HG03432 (cell line): ENCODE results near the gene VPS13A.
"Not testable (repeated sequence)": the region's sequence is repeated elsewhere in the genome, so short reads cannot be mapped to it uniquely, and the experiment has no call there.

ENCODE experiments used
- ATAC-seq: cut with Tn5 transposase; IDR thresholded peaks from one replicate; pipeline ENCODE4 v1.9.1; 2021; ENCODE audit warnings: mild to moderate bottlenecking, moderate library complexity; ENCODE audit not compliant: unreplicated experiment

Gene VPS13A

DNA sequence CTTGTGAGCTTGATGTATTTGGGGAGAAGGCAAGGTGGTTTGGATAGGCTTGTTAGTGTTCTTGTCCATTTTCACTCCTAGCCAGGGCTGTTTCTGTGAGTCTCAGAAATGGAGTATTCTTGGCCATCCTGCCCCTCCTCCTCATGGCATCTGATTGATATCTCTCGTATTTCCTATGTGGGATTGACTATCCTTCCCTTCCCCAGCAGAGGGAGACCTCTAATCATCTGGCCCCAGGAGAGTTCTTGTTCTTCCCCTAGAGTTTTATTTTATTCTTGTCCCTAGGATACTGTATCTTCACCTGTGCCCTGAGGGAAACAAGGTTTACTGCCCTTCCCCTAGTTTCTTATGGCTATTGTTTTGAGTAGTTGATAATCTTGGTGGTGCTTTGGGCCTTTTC, 114.4 kb downstream of the VPS13A start:
- no peak for ATAC-seq

DNA sequence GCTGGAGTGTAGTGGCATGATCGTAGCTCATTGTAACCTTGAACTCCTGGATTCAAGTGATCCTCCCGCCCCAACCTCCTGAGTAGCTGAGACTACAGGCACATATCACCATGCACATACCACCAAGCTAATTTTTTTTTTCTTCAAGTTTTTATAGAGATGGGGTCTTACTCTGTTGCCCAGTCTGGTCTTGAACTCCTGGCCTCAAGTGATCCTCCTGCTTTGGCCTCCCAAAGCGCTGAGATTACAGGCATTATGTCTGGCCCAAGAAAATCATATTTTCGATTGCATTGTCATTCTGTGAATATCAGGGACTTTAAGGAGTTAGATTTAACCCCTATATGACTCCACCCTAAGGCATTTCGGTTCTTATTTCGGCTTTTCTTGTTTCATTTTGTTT, 116.6 kb downstream of the VPS13A start:
- no peak for ATAC-seq

DNA sequence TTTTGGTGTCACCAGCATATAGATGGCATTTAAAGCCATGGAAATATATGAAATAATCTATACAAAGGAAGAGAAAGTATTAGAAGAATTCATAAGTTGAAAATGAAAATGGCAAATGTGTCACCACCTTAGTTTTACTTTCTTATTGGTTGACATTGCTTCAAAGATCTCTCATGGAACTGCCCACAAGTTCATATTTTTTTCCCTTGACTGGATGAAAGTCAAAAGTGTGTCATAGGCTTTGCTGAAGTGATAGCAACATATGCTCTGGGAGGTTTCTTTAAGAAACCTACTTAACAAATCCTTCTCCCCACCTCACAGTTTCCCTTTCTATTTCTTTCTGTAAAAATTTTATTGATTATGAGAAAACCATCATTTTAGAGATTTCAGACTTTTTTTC, 127.2 kb downstream of the VPS13A start:
- ATAC-seq, result peak; percentile 74

DNA sequence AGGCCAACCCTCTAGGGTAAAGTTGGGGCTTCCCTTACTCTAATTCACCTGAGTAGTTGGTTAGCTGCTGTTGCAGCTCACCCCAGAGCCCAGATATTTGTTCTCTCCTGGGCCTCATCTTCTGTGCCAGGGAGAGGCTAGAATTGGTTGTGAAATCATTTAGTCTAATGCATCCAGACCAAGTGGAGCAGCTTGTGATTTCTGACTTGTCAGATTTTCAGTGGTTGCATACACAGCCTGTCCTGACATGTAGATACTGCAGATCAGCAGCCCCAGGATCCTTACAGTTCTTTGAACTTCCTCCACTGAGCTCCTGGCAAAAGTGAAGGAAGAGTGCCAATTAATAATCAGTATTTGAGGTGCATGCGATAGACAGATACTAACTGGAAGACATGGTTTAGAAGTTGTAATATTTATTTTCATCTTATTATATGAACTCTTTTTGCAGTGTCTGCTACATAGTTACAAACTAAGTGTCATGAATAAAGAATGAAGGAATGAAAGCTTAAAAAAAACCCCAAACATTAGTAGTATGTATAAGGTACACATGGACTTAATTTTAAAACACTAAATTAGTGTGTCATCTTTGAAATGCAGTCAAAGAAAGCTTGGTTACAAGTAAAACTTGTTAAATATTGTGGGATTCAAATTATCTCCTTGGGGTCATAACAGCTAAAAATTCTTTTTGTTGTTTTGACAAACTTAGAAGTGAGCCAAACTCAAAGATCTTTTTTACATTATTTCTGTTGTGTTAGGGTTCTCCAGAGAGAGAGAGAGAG, 128.5 kb downstream of the VPS13A start:
- ATAC-seq, result no peak

DNA sequence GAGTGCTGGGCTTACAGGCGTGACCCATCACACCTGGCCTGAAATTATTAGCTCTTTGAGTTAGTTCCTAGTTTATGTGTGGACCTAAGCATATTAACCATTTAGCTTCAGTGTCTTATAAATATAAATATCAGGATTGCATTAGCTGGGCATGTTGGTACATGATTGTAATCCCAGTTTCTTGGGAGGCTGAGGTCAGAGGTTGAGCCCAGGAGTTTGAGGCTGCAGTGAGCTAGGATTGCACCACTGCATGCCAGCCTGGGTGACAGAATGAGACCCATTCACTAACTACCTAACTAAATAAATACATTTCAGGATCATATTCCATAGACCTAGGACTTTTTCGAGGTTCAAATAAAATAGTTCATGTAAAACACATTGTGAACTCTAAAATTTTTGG, 129.8 kb downstream of the VPS13A start:
- ATAC-seq, result no peak

DNA sequence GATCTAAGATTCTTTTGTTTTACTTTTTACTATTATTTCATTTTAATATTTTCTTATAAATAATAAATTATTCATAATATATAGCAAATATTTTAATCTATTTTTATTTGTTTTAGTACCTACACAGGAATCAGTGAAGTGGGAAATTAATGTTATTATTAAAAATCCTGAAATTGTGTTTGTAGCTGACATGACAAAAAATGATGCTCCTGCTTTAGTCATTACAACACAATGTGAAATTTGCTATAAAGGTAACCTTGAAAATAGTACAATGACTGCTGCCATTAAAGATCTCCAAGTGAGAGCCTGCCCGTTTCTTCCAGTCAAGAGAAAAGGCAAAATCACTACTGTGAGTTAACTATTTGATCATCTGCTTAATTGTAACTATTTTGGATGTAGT, 138.7 kb downstream of the VPS13A start:
- ATAC-seq, result no peak

DNA sequence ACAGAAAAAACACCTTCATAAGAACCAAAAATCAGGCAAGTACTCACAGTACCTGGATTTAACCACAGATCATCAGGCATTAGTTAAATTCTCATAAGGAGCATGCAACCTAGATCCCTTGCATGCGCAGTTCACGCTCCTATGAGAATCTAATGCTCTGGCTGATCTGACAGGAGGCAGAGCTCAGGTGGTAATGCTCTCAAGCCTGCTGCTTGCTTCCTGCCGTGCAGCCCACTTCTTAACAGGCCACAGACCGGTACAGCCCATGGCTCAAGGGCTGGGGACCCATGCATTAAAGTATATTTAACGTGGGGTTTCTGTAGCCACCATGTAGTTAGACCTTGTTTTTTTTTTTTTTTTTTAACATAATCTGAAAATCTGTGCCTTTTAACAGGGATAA, 147.7 kb downstream of the VPS13A start:
- ATAC-seq, result no peak

DNA sequence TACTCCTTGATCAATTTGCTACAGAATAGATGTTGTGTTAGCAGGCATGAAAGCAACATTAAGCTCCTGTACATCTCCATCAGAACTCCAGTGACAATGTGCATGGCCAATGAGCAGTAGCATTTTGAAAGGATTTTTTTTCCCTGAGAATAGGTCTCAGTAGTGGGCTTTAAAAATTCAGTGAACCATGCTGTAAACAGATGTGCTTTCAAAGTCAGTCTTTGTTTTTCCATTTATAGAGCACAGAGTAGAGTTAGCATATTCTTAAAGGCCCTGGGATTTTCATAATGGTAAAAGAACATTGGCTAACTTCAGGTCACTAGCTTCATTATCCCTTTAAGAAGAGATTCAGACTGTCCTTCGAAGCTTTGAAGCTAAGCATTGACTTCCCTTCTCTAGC, 150.8 kb downstream of the VPS13A start:
- ATAC-seq, result no peak

DNA sequence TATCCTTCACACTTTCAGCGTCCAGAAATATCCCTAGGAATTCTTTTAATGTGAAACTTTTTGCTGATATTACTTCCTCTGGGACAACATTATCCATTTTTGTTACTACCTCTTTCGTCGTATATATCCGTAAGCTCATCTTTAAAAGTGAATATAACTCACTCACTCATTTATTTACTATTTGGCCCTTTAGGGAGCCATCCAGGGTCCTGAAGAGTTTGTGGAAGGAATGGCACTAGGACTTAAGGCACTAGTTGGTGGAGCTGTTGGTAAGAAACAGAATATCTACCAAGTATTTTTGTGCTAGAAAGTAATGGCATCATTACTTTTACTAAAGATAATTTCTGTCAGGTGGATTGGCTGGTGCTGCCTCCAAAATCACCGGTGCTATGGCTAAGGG, 192.7 kb downstream of the VPS13A start:
- ATAC-seq, result no peak

DNA sequence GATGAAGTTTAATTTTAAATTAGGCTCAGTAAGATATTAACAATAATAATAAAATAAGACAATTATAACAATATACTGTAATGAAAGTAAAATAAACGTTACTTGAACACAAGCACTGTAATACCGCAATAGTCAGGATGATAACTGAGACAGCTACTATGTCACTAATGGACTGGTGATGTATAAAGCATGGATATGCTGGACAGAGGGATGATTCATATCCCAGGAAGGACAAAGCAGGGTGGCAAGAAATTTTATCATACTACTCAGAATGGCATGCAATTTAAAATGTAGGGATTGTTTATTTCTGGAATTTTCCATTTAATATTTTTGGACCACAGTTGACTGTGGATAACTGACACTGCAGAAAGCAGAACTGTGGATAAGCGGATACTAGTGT, 196.9 kb downstream of the VPS13A start:
- ATAC-seq, result no peak

DNA sequence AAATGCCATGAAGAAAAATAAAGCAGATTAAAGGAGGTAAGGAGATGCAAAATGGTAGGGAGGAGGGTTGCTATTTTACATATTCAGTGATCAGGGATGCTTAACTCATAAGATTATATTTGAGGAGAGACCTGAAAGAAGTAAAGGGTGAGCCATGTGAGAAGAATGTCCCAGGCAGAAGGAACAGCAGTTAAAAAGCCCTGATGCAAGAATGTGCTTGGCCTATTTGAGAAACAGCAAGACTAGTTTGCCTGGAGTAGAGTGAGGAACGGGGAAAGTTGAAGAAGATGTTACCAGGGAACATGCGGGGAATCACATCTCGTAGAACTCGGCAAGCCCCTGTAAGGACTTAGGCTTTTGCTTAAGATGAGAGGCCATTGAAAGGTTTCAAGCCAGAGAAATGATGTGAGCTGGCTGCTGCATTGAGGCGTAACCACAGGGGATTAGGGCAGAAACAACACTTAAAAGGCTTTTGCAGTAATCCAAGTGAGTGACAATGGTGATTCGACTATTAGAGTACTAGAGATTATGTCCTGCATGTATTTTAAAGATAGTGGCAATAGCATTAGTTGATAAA, 198.7 kb downstream of the VPS13A start:
- ATAC-seq, result no peak

DNA sequence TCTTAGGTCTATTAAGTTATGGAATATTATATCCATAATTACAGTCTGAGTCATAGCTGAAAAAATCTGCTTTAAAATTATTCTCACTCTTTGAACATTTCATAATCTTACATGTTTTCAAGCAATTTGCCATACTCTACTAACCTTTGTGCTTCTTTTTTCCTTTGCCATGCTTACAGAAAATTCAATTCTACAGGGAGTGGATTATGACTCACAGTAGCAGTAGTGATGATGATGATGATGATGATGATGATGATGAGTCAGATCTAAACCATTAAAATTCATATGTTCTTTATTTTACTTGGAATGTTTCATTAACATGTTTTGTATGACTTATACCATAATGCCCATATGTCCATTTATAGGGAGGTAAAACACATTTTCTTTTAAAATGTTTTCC, 207.1 kb downstream of the VPS13A start:
- ATAC-seq, result no peak

DNA sequence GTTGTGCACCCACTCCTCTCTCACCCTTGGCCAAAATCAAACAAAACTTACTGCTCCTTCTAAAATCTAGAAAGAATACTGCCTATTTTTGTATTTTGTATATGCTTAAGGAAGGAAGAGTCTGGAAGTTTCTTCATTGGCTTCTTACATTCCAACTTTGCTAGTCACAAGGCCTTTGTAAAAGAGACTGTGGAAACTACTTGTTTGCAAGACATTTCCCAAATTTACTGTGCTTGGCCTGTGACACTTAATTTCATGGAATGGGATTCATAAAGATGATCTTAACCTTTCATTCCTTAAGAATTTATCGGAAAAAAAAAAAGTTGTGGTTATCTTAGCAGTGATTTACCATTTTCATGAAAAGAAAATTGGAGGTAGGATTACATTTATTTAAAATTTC, 208.9 kb downstream of the VPS13A start:
- ATAC-seq, result no peak

DNA sequence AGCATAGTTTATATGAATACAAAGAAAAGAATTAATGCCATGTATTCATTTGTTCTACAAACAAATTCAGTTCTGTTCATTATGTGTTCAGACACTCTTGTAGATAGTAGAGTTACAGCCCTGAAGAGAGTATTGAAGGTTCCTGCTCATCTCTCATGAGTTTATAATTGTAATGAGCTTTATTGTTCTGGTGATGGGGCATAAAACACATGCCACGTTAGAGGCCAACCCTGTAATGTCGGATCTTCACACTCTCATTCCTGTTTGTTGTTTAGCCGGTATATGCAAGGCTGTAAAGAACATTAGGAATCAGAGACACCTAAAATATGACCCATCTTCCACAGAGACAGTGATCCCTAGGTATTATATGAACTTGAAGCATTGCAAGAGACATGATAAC, 214.5 kb downstream of the VPS13A start:
- no peak for ATAC-seq

DNA sequence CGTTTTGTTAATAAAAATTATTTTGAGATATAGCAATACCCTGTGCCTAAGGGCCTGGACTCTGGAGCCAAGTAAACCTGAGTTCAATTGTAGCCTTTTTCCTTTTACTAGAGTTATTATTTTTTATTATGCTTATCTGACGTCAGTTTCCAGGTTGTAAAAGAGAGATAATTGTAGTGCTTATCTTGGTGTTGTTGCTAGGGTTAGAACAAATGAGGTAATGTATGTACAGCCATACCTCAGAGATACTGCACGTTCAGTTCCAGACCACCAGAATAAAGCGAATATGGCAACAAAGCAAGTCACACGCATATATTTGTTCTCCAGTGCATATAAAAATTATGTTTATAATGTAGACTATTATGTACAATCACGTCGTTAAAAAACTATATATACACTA, 215.0 kb downstream of the VPS13A start:
- ATAC-seq, result no peak

DNA sequence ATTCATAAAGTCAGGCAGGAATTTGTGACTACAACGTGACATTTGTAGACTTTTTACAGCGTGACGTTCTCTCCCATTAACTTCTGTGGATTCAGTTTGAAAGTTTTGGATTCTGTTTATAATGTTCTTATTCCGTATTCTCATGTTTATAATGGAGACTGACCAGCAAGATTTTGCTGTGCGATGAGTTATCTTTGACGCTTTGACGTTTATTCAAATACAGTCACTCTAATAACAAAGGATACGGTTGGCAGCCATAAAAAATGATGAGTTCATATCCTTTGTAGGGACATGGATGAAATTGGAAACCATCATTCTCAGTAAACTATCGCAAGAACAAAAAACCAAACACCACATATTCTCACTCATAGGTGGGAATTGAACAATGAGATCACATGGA, 221.2 kb downstream of the VPS13A start:
- not testable (repeated sequence) for ATAC-seq

DNA sequence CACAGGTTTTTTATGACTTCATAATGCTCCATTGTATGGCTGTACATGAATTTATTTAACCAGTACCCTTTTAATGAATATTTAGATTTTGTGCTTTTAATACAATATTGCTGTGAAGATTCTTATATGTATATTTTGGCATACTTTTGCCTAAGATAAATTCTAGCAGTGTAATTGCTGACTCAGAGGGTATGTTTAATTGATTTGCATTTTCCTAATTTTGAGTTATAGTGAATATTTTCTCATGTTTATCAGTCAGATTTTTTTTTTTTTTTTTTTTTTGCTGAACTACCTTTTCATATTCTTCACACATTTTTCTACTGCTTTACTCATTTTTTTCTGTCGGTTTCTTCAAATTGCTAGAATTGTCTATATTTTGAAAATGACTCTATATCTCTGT, 222.6 kb downstream of the VPS13A start:
- ATAC-seq, result no peak

DNA sequence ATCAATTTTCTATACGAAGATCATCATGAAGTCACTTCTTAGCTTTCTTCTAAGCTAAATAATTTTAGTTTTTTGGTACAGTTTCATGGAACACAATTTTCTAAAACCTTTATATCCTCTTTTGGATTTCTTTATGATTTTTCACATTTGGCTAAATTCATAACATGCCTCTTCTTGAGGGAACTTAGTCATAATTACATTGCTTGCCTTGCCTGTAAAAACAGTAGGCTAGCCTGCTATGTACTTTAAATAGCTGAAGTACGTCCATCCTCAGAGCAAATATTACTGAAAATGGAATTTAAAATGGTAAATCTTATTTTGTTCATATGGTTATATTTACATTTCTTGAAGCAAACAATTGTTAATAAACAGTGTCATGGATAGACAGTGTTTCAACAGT, 225.0 kb downstream of the VPS13A start:
- no peak for ATAC-seq

DNA sequence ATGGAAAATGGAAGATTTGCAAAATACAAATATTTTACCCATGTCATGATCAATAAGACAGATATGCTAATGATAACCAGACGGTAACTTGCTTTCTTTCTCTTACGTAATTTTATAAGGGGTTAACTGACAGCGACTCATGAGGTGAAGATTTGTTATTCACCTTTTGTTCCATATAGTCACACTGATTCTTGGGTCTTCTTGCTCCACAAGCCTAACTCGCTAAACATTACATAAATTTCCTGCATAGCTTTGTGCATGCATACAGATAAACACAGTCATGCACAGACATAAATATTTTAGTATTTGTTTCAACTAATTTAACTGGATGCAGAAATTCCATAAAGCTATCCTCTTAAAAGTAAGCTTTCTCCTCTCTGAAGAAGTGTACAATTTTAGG, 225.9 kb downstream of the VPS13A start:
- ATAC-seq, result no peak

DNA sequence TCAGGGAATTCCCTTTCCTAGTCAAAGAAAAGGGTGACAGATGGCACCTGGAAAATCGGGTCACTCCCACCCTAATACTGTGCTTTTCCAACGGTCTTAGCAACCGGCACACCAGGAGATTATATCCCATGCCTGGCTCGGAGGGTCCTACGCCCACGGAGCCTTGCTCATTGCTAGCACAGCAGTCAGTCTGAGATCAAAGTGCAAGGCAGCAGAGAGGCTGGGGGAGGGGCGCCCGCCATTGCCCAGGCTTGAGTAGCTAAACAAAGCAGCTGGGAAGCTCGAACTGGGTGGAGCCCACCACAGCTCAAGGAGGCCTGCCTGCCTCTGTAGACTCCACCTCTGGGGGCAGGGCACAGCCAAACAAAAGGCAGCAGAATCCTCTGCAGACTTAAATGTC, 231.2 kb downstream of the VPS13A start:
- not testable (repeated sequence) for ATAC-seq

DNA sequence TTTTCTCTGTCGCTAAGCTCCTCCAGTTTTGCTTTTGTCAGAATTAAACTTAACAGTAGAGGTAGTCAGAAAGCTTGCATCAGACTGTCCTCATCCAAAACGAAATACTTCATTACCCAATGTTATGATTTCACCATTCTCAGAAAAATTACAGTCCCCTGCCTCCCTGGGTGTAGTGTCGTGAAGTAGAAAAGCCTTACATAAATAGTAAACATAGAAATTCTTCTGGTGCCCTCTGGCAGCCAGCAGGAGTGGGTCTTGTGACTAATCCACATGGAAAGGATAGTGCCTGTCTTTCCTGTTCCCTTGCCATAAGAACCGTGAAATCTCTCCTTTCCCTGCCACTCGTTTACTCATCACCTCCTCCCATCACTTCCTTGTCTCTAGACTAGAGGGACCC, 240.2 kb downstream of the VPS13A start:
- ATAC-seq, result no peak

DNA sequence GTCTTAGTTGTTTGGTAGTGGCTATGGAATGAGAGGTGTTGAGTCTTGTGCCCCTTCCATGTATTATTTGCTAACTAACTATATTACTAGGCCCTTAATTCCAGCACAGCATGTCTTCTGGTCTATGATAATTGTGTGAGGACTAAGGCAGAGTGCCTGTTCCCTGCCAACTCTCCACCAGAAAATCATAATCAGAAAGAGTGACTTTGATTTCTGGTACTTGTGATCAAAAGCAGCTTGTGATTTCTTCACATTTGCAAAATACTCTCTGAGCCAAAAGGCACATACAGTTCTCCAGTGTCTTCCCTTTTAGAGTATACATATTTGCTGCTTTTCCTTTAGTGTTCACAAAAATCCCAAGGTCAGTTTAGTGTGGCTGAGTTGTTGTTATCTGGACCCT, 240.9 kb downstream of the VPS13A start:
- ATAC-seq, result no peak

DNA sequence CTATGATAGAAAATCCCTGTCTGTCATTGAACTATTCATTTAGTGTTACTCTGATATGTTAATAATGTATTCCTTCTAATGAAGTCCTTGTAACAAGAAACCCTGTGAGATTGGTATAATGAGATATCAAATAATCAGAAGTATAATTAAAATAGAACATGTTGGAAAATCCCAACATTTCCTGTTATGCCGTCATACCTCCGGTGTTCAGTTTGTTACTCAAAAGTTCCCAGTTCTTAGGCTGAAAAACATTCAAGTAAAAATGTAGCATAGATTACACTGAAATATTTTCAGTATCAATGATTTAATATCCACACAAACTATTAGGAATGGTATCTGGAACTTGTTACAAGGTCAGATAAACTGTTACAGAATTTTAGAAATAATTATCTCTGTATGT, 243.3 kb downstream of the VPS13A start:
- ATAC-seq, result no peak
